Measurements from ENCODE around the gene NOTUM.
A peak's percentile ranks its signal among the peaks of the same experiment; 100 is the strongest.

NOTUM gene

DNA sequence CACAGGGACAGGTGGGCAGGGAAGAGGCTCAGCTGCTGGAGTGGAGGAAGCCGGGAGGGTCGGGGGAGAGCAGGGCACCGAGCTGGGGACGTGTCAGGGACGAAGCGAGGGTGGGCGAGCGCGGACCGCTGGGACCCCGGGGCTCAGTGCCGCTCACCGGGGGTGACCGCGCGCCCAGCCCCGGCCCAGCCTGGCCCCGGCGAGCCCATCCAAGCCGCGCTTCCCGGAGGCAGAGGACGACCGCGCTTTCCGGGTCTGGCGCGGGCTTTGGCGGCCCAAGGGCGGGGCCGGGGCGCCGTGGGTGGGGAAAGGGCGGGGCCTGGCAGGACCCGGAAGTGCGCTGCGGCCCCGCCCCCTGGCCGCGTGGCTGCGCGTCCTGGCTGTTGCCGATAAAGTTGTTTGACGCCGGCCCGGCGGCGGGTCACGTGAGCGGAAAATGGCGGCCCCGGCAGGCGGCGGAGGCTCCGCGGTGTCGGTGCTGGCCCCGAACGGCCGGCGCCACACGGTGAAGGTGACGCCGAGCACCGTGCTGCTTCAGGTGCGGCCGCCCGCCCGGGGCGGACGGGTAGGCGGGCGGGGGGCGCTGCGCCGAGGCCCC, 16.3 kb upstream of the NOTUM start, which contains the start of gene ASPSCR1:
TSS of gene ASPSCR1 (plus strand) at position 419 of the 598 bp plus-strand sequence. CDS start at position 437, 18 bp downstream.
- DNase-seq (ENCODE audit: low read depth in 2 of 2), result peak; percentile 86 to 91

DNA sequence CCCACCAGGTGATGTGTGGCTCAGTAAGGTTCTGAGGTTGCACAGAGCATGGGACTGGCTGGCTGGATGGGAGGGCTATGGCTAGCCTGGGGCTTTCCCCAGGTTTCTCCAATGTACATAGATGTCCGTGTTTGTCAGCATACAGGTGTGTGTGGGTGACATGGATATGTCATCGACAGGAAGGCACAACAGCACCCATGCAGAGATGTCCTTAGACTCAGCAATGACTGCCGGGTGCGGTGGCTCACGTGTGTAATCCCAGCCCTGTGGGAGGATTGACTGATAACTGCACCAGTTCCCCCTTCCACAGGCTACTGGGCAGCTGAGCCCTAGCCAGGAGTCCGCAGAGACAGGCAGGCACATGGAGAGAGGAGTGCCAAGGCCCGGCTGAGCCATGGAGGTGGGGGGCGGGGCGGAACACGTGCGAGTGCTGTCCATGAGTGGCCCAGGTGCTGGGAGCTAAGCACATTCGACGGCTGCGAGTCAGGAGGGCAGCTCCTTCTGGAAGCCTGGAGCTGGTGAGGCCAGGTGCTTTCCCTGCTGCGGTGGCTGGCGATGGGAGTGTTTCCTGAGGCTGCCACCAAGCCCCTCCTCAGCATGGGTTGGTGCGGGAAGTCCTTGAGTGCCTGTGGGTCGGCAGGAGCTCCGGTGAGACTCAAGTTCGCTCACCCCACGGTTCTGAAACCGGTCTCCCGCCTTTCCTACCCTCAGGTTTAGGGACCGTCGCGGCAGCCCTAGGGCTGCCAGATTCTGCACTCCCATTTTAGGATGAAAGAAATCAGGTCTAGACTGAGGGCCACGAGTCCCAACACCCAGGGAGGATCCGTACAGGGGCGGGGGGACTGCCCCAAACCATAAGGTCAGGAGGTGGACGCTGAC, 15.6 kb upstream of the NOTUM start:
- DNase-seq (ENCODE audit: low read depth in 2 of 2), result no peak

DNA sequence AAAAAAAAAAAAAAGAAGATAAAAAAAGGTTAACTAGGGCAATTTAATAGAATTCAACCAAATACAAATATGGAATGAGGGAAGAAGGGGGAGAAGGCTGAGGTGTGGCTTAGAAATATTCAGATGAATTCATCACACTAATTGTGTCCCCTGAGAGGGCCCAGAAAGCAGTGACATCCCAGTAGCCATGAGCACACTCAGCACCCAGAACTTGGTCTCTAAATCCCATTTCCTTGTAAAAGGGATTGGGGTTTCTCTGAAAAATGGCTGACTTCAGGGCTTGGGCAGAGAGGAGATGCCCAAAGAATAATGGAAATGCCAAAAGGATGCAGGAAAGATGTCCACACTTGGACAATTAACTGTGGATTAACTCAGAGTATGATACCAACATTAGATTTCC, 12.4 kb upstream of the NOTUM start:
- no peak for DNase-seq (ENCODE audit: low read depth in 2 of 2)

DNA sequence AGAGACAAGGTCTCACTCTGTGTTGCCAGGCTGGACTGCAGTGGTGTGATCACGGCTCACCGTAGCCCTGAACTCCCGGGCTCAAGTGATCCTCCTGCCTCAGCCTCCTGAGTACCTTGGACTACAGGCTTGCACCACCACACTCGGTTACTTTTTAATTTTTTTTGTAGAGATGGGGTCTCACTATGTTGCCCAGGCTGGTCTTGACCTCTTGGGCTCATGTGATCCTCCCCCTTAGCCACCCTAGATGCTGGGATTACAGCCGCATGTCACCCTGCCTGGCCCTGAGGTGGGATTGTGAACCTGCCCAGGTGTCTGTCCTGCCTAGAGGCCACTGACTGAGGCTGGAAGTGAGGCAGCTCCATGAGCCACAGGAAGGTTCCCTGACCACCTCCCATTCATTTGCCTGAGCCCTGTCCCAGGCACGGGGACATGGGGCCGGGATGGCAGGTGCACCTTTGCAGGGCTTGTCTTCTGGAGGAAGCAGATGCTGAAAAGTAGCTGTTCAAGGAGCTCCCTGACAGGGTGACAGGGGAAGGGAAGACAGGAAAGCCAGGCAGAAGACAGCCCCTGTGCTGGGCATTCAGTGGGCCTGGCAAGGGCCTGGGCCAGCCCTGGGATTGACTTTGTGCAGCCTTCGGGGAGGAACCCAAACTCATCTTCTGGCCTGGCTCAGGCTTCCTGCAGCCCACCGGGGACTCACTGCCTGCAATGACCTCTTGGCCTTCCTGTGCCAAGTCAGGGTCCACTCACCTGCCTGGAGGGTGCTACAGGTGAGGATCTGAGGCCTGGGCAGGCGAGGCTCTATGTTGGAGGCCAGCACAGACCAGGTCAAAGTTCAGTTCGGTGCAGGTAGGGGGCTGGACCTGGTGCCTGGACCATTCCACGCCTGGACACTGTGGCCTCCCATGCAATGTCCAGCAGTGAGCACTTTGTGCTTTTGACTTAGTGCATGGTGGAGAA, 8.1 kb upstream of the NOTUM start:
- no peak for DNase-seq (ENCODE audit: low read depth in 2 of 2)

DNA sequence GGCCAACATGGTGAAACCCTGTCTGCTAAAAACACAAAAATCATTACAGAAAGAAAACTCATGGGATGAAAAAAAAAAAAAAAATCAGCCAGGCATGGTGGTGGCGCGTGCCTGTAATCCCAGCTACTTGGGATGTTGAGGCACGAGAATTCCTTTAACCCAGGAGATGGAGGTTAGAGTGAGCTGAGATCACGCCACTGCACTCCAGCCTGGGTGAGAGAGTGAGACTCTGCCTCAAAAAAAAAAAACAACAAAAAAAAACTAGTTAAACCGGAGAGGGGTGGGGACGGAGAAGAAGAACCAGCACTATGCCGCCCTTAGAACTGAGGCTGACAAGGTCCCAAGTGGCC, 7.4 kb upstream of the NOTUM start:
- no peak for DNase-seq (ENCODE audit: low read depth in 2 of 2)

DNA sequence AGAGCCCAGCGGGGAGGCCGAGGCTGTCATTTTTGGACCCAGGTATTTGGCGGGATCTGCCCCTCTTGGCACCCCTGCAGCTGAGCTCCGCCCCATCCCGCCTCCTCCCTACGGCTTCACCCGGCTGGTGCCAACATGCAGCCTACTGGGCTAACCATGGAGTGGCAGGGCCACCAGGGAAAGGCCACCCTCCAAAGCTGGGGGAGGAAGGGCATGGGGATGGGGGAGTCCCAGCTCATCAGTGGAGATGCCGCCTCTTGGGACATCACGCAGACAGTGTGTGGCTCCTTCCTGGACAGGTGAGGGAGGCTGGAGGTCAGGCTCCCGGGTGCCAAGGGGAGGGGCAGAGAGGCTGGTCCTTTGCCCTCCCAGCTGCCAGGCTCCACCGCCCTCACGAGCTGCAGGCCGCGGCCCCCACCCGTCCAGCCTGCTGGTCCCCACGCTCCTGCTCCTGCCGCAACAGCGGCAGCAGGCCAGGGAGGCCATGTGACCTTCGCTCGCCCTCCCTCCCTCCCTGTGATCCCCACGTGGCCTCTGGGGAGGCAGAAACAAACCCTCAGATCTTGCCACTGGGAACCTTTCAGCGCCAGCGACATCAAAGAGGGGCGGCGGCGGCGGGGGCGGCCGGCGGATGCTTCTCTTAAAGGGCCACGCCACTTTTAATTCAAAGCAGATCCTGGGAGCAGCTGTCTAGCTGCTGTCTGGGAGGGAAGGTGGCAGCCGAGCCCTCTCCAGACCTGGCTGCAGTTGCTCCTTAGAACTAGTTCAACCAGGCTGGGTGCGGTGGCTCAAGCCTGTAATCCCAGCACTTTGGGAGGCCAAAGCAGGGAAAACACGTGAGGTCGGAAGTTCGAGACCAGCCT, 6.8 kb upstream of the NOTUM start:
- peak; percentile 78 to 84 for DNase-seq (ENCODE audit: low read depth in 2 of 2)

DNA sequence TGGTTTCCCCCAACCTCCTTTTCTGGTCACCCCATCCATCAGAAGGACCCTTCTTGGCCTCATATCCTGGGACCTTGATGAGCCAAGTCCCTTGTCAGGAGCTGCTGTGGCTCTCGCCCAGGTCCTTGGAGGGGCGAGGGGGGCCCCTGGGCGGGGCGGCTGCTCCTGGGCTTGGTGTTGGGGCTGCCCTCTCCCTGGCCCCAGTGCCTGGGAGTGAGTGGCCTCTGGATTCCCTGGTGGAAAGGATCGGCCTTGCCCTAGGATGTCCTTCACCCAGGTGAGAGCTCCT, 6.2 kb upstream of the NOTUM start:
- DNase-seq (ENCODE audit: low read depth in 2 of 2), result no peak

DNA sequence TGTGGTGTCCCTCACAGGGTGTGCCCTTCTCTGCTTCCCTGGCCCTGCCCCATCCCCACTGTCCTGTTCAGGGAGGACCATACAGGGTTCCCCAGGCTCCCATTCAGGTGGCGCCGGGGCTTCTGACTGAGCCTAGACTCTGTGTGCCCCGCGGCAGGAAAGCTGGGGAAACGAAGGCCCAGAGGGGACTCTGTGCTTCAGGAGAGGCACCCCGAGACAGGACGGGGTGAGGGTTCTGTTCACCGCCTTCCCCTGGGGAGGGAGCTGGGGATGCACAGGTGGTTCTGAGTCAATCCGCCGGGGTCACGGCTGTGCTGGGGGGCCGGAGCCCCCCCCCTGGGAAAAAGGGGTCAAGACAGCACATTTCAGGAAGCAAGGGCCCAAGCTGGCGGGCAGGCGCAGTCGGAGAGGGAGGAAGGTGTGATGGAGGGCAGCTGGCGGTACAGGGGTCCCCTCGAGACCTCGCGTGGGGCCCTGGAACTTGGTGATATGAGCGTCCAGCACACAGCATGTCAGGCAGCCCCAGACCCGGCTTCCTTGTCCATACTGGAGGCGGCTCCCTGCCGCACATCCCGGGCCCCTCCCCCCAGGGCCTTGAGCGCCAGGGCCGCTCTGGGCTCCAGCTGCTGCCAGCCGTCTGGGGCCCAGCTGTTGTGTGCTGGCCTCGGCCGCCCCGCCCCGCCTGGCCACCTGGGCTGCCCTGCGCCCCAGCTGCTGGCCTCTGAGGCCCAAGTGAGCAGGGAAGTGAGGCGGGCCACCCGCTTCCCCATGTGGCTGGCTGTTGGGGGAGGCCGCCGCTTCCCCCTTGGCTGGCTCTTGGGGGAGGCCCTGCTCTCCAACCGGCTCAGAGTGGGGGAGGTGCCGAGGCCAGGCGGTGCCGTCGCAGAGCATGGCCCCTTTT, 5.6 kb upstream of the NOTUM start:
- no peak for DNase-seq (ENCODE audit: low read depth in 2 of 2)

DNA sequence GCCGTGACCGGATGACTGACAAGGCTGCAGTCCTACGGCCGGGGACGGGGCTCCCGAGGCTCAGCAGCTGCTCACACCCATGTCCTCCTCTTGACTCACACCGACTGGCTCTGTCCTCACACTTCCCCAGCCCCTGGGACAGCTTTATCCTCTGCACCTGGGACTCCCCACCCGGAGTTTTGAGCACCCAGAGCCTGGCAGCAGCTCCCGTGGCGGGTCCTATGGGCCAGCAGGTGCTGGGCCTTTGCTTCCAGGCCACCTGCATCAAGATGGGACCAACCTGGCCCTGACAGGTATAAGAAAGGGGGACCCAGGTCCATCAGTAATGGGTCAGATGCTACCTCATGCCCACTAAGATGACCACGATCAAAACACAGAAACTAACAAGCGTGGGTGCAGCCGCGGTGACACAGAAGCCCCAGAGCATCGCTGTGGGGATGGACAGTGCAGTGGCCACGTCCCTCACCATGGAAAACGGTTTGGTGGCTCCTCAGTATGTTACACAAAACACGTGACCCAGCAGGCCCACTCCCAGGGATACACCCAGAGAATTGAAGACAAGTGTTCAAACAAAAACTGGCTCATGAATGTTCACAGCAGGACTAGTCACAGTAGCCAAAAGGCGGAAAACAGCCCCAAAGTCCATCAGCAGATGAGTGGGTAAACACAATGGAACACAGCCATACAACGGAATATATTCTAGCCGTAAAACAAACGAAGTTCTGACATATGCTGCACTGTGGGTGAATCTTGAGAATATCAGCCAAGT, 3.3 kb upstream of the NOTUM start:
- DNase-seq (ENCODE audit: low read depth in 2 of 2), result no peak

DNA sequence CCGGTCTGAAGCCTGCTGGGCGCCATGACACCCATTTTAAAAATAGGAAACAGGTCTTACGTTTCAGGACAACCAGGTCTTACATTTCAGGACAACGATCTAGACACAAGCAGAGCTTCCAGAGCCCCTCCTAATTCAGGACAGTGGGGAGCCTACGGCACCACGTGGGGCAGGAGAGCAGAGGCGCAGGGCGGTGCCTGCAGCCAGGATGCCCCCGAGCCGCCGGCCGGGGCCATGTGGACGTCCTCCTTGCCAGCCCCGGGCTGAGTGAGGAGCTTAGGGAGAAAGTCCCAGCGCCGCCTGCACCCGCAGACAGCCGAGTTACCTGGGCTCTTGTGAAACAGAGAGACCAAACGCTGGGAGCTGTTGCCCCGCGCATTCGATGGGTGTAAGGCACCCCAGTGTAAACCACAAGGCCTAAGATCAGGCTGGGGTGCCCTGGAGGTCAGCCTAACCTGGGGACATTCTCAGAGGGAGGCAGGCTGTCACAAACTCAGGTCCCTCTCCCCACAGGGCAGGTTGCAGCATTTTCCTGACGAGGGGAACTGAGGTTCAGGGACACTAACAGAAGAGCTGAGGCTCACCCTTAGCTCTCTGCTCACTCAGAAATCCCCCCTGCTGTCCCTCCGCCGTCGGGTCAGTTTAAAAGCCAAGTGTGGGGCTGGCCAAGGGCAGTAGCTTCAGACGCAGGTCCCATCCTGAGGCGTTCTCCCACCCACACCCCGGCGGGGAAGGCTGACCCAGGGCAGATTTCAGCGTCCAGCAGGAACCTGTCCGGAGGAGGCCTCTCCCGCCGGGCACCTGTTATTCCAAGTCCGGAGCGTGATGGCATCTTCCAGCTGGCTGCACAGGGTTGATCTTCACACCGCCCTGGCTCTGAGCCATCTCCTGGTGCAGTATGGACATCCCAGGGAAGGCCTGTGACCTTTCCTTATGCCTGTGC, 1.8 kb upstream of the NOTUM start:
- no peak for DNase-seq (ENCODE audit: low read depth in 2 of 2)

DNA sequence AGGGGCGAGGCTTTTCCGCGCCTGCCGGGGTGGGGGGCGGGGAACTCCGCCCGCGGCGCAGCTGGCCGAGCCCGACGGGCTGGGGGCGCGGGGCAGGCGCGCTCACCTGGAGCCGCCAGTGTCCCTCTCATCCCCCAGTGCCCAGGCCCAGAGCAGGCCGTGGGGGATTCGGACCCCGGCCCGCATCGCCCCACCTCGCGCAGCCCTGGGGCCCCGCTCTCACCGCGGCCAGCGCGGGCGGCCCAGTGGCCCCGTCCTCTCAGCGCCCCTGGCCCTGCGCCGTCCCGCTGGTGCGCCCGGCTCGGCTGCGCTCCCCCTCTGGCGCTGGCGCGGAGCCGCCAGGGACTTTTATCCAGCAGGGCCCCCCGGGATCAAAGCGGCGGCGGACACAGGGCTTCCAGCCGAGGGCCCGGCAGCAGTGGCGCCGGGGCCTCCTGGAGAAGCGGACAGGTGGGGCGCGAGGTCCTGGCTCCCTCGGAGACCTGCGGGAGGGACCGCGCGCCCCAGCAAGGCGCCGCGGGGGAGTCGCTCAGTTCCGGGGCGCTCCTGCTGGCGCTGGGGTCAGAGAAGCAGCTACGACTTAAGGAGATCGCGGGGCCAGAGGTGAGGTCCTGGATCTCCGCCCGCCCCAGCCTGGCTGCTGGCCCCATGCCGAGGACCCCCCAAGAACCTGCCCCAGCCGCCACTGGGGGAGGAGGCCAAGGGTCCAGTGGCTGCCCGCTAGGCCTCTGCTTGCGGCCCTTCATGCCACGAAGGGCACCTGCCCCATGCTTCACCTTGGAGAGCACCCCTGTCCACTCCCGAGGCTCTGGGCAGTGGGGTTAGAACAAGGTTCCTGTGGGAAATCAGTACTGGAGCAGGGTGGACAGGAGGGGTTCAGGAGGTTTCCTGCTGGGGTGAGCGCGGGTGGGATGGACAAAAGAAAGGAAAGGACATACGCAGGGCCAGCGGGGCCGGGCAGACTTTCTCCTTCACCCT, 823 bp upstream of the NOTUM start:
- DNase-seq (ENCODE audit: low read depth in 2 of 2), result no peak

DNA sequence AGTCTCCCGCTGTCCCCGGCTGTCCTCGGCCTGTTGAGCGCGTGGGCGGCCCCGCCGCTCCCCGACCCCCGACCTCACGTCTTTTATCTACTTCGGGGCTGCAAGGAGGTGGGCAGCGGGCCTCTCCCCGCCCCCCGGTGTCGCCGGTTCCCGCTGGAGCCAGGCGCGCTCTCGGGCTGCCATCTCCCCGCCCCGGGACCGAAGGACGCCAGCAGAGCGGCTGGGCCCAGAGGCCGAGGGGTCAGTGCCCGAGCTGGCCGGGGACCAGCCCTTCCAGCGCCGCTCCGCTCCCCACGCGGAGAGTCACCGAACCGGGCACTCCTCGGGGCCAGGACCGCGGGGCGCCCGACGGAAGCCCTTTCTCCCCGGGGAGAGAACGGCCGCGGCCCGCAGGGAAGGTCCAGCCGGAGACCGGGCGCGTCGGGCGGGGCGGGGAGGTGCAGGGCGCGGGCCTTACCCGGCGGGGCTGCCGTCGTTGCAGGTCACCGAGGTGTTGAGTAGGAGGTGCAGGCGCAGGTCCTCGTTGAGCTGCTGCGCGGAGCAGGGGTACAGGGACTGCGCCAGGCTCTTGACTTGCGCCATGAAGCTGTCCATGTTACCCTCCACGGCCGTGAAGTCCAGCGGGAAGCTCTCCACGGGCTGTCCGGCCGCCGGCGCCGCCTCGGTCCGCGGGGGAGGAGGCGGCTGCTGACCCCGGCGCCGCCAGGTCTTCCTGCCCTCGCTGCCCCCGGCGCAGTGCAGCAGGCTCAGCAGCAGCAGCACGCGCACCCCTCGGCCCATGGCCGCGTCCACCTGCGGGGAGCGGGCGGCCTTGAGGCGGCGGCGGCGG, 643 bp downstream of the NOTUM start:
- DNase-seq (ENCODE audit: low read depth in 2 of 2), result no peak

DNA sequence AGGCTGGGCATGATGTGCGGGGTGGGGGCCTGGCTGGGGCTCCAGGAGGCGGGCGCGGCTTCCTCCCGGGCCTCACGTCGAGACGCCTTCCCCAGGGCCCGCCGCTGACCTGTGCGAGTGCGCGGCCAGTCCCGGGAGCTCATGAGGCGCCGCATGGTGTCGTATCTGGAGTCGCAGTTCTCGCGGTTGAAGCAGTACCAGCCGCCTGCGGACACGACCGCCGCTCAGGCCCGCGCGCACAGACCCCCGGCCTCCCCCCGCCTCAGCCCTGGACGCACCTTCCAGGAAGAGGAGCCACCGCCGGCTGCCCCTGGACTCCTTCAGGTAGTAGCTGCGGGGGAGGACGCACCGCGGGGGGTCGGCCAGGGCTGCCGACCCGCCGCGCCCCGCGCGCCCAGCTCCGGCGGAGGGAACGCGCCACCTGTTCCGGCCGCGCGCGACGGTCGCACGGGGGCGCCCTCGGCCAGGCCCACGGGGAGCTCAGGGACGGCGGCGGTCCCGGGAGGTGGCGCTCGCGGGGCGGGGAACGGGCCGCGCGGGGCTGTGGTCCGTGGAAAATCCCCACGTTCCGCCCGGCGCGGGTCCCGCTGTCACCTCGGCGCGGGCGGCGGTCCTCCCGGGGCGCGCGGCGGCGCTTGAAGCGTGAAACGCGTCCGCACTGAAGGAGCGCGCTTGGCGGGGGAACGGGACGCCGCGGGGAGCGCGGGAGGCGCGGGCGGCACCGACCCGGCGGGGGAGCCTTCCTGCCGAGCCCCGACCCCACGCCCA, 1.4 kb downstream of the NOTUM start:
- peak; percentile 68 to 71 for DNase-seq (ENCODE audit: low read depth in 2 of 2)

DNA sequence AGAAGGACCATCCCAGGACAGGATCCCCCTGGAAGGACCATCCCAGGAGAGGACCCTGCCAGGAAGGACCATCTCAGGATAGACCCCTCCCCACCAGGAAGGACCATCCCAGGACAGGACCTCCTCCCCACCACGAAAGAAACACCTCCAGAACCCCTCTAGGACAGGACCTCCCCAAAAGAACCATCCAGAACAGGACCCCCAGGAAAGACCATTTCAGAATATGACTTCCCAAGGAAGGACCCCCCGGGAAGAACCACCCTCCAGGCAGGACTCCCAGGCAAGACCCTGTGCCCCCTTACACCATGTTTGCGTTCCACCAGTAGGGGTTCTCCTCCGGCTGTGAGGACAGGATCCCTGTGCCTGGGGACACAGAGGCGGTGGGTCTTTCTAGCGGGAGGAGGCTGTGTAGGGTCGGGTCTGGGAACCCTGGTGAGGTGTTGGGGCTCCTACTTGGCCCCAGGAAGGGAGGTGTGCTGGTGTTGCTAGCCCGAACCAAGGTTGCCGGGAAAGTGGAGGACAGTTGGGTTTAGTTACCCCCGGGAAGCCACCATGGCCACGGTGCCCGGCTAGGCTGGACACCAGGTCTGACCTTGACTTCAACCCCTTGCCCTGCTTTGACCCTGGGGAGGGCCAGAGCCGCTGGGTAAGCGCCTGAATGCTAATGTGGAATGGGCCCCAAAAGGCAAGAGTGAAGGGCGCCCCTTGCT, 2.2 kb downstream of the NOTUM start:
- DNase-seq (ENCODE audit: low read depth in 2 of 2), result no peak

Measured in stimulated activated CD8-positive, alpha-beta memory T cell treated with anti-CD3 and anti-CD28 coated beads, Interleukin-2, amount 100 ng/mL, for 48 hours (primary cell).